Activated CD8-positive, alpha-beta memory T cell treated with anti-CD3 and anti-CD28 coated beads, Interleukin-2, amount 50 U/mL, for 1 hour (primary cell): ENCODE measurements around the gene C2orf92.
A peak's percentile ranks its signal among the peaks of the same experiment; 100 is the strongest.

Experiments
- DNase-seq: peaks from one replicate; pipeline ENCODE4 v3.0.0-alpha.2; 2020; ENCODE audit errors: extremely low read depth

The C2orf92 gene

GRCh38 chr2:97714084-97714949 lies 44.8 kb downstream of the C2orf92 start:
- no peak for DNase-seq

DNA sequence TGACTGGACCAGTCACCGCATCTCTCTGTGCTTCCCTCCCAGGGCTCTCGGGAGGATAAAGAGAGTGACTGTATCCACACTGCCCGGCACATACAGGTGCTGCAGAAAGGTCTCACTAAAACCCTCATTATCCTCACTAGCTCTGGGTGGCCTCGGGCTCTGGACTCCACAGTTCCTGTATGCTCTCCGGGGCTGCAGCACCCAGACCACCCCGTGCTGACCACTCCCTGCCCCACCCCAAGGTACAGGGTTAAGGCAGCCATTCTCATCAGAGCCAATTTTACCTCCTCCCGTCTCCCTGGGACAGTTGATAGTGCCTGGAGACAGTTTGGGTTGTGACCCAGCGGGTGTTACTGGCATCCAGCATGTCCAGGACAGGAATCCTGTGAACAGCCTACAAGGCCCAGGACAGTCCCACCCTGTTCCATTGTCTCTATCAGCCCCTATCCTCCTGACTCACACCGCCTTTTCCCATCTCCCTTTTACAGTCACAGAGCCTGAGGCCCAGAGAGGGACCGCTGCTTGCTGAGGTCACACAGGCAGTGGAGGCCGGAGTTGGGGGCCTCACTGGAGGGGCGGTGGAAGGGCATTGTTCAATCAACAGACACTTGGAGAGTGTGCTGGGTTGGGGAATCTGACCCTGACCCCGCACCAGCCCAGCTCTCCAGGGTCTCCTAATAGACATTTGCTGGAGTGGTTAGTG lies 45.6 kb downstream of the C2orf92 start:
- no peak for DNase-seq

DNA sequence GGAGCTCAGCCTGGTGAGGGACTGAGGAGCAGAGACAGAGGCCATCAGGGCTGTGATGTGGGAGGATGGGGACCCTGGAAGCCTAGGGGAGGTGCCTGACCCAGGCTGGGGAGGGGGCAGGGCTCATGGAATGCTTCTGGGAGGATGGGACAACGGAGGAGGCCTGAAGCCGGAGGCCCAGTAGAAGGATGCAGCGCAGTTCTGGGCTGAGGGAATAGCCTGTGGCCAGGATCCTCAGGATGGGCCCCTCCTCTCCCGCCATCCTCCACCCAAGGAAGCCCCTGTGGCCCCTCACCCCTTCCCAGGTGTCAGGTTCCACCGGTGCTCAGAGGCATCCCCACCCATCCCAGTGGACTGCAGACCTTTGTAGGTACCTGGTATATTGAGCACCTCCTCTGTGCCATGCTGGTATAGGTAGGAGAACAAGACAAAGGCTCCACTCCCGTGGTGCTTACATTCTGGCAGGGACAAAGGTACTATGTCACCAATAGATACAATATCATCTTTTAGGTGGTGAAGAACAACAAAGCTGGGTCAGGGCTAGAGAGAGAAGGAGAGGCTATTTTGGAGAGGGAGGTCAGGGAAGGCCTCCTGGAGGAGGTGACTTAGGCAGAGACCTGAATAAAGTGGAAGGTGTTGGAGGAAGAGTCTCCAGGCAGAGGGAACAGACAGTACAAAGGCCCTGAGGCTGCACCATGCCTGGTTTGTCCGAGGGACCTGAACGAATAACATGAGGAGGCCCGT lies 46.6 kb downstream of the C2orf92 start:
- no peak for DNase-seq

- DNase-seq, result no peak
Measured at GRCh38 chr2:97716695-97717612, 47.4 kb downstream of the C2orf92 start.

GRCh38 chr2:97717613-97717995 lies 48.1 kb downstream of the C2orf92 start:
- no peak for DNase-seq

DNA sequence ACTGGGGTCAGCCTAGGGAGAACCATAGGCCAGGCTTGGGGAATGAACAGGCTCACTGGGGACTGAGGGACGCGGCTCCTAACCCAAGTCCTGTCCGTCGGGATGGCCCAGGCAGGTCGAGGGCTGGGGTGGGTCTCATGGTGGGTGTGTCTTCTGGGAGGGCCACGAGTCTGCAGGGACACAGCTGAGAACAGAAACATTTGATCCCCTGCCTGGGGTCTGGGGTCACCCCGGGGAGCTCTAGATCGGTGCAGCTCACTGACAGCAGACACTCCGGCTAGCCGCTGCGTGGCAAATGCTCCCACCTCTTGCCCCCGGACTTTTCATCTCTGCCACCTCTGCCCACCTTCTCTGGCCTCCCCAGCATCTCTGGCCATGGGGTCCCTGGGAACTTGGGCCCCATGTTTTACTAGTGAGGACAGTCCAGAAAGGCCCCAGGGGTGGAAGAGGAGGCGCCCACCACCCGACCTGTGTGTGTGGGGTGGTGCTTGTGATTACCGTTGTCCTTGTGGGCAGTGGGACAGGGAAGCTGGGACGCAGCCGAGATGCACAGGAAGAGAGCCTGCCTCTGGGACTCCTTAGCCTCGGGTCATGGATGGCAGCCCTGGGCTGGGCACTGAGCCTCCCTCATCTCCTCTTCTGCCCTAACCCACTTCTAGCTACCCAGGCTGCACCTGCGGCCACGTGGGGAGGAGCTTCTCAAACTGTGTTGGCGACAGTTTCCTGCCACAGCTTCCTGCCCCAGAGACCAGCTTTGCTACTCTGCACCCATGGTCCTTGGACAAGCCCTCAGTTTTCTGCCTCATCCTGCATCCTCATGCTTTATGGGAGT lies 48.8 kb downstream of the C2orf92 start:
- DNase-seq, result no peak

GRCh38 chr2:97718942-97719341 lies 49.4 kb downstream of the C2orf92 start:
- no peak for DNase-seq

GRCh38 chr2:97719362-97720155 lies 50.0 kb downstream of the C2orf92 start:
- DNase-seq, result no peak

- DNase-seq, result no peak
Measured at GRCh38 chr2:97720746-97721145, 51.2 kb downstream of the C2orf92 start.

GRCh38 chr2:97722227-97722626 lies 52.7 kb downstream of the C2orf92 start:
- DNase-seq, result no peak

DNA sequence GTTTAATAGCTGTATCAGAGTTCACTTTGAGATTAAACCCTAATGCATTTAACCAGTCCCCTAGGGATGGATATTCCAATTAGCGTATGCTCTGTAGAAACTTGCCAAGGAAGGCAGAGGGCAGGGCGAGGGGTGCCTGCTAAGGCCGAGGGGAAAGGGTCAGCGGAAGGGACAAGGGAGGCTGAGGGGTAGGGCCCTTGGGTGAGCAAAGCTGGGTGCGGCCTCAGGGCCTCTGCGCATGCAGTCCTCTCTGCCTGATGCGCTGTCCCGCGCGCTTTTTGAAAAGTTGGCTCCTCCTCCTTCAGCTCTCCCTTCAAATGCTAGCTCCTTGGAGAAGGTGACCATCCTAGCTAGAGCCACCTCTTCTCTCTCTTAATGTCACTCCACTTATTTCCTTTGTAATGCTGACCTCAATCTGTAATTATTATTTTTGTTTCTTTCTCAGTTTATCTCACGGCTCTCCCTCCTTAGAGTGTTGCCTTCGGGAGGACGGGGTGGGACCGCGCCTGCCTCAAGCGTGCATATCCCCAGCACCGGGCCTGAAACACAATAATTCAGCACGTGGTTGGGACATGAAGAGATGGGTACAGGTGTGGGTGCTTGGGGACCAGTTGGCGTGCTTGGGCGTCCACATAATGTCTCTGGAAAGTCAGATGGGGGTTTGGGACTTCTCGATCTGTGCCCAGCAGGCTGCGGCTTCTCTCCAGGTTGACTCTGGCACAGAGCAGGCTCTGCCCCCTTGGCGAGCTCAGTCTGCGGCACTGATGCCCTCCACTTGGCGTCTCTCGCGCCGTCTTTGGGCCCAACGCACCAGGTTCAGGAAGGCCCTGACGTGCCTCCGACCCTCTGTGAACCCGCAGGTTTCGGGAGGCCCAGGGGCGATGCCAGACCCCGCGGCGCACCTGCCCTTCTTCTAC lies 53.9 kb downstream of the C2orf92 start:
- DNase-seq, result no peak

DNA sequence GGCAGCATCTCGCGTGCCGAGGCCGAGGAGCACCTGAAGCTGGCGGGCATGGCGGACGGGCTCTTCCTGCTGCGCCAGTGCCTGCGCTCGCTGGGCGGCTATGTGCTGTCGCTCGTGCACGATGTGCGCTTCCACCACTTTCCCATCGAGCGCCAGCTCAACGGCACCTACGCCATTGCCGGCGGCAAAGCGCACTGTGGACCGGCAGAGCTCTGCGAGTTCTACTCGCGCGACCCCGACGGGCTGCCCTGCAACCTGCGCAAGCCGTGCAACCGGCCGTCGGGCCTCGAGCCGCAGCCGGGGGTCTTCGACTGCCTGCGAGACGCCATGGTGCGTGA lies 54.5 kb downstream of the C2orf92 start:
- no peak for DNase-seq

DNA sequence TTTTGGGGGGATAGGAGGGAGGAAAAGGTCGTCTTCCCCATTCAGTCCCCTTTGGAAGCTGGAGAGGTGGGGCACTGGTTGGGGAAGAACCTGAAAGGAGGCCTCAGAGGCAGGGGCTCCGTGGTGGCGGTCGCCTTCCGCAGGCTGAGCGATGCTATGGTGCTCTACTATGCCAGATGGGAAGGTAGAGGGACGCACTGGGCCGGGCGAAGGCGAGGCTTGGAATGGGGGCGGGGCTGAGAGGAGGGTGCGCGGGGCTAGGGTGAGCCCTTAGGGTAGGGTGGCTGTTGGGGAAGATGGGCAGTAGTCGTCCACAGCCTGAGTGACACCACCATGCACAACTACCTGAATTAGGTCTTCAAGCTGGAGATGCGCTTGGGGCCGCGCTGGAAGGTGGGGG lies 55.0 kb downstream of the C2orf92 start:
- no peak for DNase-seq

GRCh38 chr2:97724946-97725688 lies 55.6 kb downstream of the C2orf92 start:
- DNase-seq, result no peak

GRCh38 chr2:97726261-97727064 lies 57.0 kb downstream of the C2orf92 start:
- DNase-seq, result no peak

DNA sequence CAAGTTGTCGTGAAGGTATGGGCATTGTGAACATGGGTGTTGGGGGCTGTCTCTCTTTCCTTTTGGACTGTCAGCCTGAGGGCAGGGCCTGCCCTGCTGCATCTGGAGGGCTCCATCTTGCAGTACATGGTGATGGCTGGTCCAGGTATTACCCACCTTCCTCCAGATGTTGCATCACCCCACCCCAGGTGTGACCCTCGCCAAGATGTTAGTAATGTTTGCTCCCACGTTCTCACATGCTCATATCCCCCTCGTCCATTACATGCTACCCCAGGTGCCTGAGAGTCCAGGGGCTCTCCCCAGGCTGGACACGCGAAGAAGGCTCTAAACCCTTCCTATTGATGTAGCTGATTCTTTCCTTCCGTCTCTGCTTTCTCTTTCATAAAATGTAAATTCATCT lies 57.8 kb downstream of the C2orf92 start:
- DNase-seq, result no peak

DNA sequence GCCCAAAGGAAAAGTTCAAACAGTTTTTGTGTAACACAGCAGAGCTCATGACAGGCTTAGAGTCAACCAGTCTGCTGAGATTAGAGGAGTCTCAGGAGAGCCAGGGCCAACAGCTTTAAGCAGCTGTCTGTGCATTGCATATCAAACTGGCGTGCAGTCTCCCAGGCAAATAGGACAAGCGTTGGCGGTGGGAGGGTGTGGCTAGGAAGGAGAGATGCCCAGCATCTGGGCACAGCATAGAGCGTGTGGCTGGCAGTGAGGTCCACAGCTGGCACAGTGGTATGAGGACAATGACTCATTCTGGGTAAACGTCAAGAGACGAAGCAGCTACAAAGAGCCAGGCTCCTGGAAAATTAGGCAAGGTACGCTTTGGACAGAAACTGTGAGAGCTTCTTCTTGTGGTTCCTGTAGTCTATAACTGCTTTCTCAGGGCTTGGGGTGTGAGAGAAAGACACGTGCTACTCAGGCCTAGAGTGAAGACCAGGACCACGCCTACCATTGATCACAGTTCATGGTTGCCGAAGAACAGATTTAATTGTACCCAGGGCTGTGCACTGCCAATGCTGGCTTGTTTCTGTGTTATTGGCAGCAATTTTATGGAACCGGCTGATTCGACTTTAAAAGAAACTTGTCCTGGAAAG lies 58.7 kb downstream of the C2orf92 start:
- DNase-seq, result peak; percentile 35
